Trophoblast cell (in vitro differentiated cells and primary cell): ENCODE data around the gene BTG4.

ENCODE experiments used
- DNase-seq, 2 donors: peaks; one replicate each; pipeline ENCODE4 v3.0.0-alpha.2; 2016
- H2AFZ ChIP-seq: 2 replicates; pipeline ENCODE4 v1.6.1; 2013; ENCODE audit warnings: low read length, moderate library complexity, mild to moderate bottlenecking; ENCODE audit not compliant: insufficient read depth, poor library complexity
- H2AK5ac ChIP-seq: 2 replicates; pipeline ENCODE4 v1.6.1; 2013; ENCODE audit warnings: mild to moderate bottlenecking, low read length
- H2BK120ac ChIP-seq: 2 replicates; pipeline ENCODE4 v1.6.1; 2013; ENCODE audit warnings: low read length, mild to moderate bottlenecking, moderate library complexity; ENCODE audit not compliant: insufficient read depth, poor library complexity
- H2BK12ac ChIP-seq: 2 replicates; pipeline ENCODE4 v1.6.1; 2013; ENCODE audit warnings: mild to moderate bottlenecking, low read length, moderate library complexity
- H2BK5ac ChIP-seq: 2 replicates; pipeline ENCODE4 v1.6.1; 2013; ENCODE audit warnings: low read length, low read depth, moderate library complexity, mild to moderate bottlenecking; ENCODE audit not compliant: poor library complexity
- H3K14ac ChIP-seq: 2 replicates; pipeline ENCODE4 v1.6.1; 2013; ENCODE audit warnings: mild to moderate bottlenecking, low read length
- H3K18ac ChIP-seq: 2 replicates; pipeline ENCODE4 v1.6.1; 2013; ENCODE audit warnings: mild to moderate bottlenecking, low read length
- H3K23ac ChIP-seq: 2 replicates; pipeline ENCODE4 v1.6.1; 2013; ENCODE audit warnings: low read length
- H3K27ac ChIP-seq: 2 replicates; pipeline ENCODE4 v1.5.1; 2013; ENCODE audit warnings: low read depth, mild to moderate bottlenecking, inconsistent platforms, low read length, moderate library complexity
- H3K27me3 ChIP-seq: 2 replicates; pipeline ENCODE4 v1.6.1; 2013; ENCODE audit warnings: inconsistent platforms, mild to moderate bottlenecking, low read length, moderate library complexity; ENCODE audit not compliant: insufficient read depth
- H3K36me3 ChIP-seq, 2 experiments: 1 replicate in 1 of 2; 2 replicates in 1 of 2; pipeline ENCODE4 v1.6.1; 2013; ENCODE audit warnings: low read length in 2 of 2, mild to moderate bottlenecking in 2 of 2, moderate library complexity in 1 of 2; ENCODE audit not compliant: insufficient read depth in 2 of 2, control insufficient read depth in 1 of 2
- H3K4ac ChIP-seq: 2 replicates; pipeline ENCODE4 v1.6.1; 2013; ENCODE audit warnings: low read depth, mild to moderate bottlenecking, low read length, moderate library complexity
- H3K4me1 ChIP-seq, 2 experiments: 1 replicate in 1 of 2; 2 replicates in 1 of 2; pipeline ENCODE4 v1.6.1; 2013; ENCODE audit warnings: low read length in 2 of 2, mild to moderate bottlenecking in 2 of 2, moderate library complexity in 1 of 2; ENCODE audit not compliant: insufficient read depth in 2 of 2, control insufficient read depth in 1 of 2
- H3K4me2 ChIP-seq: 2 replicates; pipeline ENCODE4 v1.6.1; 2013; ENCODE audit warnings: inconsistent platforms, mild to moderate bottlenecking, low read length, moderate library complexity
- H3K4me3 ChIP-seq: 2 replicates; pipeline ENCODE4 v1.5.1; 2013; ENCODE audit warnings: mild to moderate bottlenecking, low read depth, low read length, inconsistent platforms
- H3K79me1 ChIP-seq: one replicate; pipeline ENCODE4 v1.6.1; 2013; ENCODE audit warnings: low read length
- H3K79me2 ChIP-seq: 2 replicates; pipeline ENCODE4 v1.6.1; 2013; ENCODE audit warnings: low read length, mild to moderate bottlenecking; ENCODE audit not compliant: control insufficient read depth, insufficient read depth, poor library complexity
- H3K9ac ChIP-seq: 2 replicates; pipeline ENCODE4 v1.6.1; 2013; ENCODE audit warnings: mild to moderate bottlenecking, low read length
- H3K9me3 ChIP-seq: 2 replicates; pipeline ENCODE4 v1.6.1; 2013; ENCODE audit warnings: low read depth, mild to moderate bottlenecking, control low read depth, inconsistent platforms, low read length; ENCODE audit not compliant: insufficient read depth
- H4K12ac ChIP-seq: 2 replicates; pipeline ENCODE4 v1.6.1; 2013; ENCODE audit warnings: low read depth, mild to moderate bottlenecking, low read length, moderate library complexity
- H4K8ac ChIP-seq: 2 replicates; pipeline ENCODE4 v1.6.1; 2013; ENCODE audit warnings: low read depth, mild to moderate bottlenecking, low read length, moderate library complexity
- H4K91ac ChIP-seq: one replicate; pipeline ENCODE4 v1.6.1; 2013; ENCODE audit warnings: low read depth, mild to moderate bottlenecking, low read length, moderate library complexity
- WGBS: extraction: QIAGEN DNeasy Blood & Tissue Kit; methylation state at CpG from one replicate; pipeline ENCODE4 v1.1.7; 2013; ENCODE audit warnings: missing lambda C conversion rate; ENCODE audit not compliant: insufficient read length, insufficient coverage; ENCODE audit errors: extremely low coverage; 5-methylcytosine and 5-hydroxymethylcytosine counted together

BTG4 gene

DNA sequence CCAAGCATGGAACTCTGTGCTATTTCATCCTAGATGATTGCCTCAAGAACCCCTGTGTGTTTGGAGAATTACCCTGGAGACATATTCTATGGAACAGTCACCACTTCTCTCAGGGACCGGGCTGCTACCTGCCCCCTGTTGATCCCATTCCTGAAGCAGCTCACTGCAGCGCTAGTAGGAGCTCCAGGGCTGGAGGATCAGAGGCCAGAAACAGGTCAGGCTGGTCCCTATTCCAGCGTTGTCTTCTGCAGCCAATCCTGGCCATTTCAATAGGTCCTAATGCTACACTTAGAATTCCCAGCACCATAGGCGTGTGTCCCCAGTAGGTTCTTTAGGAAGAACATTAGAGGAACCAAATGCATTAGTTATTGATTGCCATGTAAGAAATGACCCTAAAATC is 48.9 kb downstream of the BTG4 start:
- Histone ChIP-seq H3K9ac (no peak overlapping the region), H4K12ac (no peak overlapping the region), H2AFZ (no peak overlapping the region), H3K14ac (no peak overlapping the region), H3K4me1 (no peaks in the 10 kb centered on the region), H3K27ac (no peak overlapping the region), H3K27me3 (no peaks in the 10 kb centered on the region), H2BK5ac (no peak overlapping the region), H4K91ac (no peak overlapping the region), H2AK5ac (no peak overlapping the region), H2BK120ac (no peak overlapping the region), H3K4ac (no peak overlapping the region), H4K8ac (no peak overlapping the region), H3K18ac (no peak overlapping the region), H3K4me3 (no peak overlapping the region), H3K36me3 (no peaks in the 10 kb centered on the region), H2BK12ac (no peak overlapping the region), H3K79me2 (no peaks in the 10 kb centered on the region), H3K23ac (no peak overlapping the region), H3K4me2 (no peak overlapping the region), H3K79me1 (no peaks in the 10 kb centered on the region), H3K9me3 (no peaks in the 10 kb centered on the region)
- DNase-seq: peak; percentile 22 to 52
- no CpG with 5 or more reads among the region's 4 CpGs for WGBS

DNA sequence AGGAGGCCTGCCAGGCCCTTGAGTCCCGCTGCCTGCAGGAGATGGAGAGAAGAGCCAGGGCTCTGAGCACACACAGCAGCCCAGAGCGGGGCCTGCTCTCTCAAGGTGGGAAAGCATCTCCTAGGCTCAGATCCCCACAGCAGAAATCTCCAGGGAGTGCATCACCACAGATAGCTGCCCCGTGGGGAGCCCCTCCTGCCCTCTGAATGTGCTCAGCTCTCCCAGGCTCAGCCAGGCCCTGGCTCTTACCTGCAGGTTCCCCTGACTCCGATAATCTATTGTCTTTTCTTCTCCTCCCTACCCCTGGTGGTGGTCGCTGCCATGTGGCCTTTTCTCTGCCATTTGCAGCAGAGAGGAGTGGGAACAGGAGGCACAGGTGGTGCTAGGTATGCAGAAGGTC is 49.9 kb downstream of the BTG4 start:
- Histone ChIP-seq H2BK5ac (no peak overlapping the region), H2BK120ac (no peak overlapping the region), H3K23ac (no peak overlapping the region), H3K9me3 (no peaks in the 10 kb centered on the region), H2AK5ac (no peak overlapping the region), H3K4ac (no peak overlapping the region), H3K79me2 (no peaks in the 10 kb centered on the region), H3K9ac (no peak overlapping the region), H3K27ac (no peak overlapping the region), H3K4me1 (no peaks in the 10 kb centered on the region), H2AFZ (no peak overlapping the region), H3K4me2 (no peak overlapping the region), H4K91ac (no peak overlapping the region), H3K36me3 (no peaks in the 10 kb centered on the region), H3K79me1 (no peaks in the 10 kb centered on the region), H3K14ac (no peak overlapping the region), H2BK12ac (no peak overlapping the region), H3K4me3 (no peak overlapping the region), H4K8ac (no peak overlapping the region), H3K27me3 (no peaks in the 10 kb centered on the region), H4K12ac (no peak overlapping the region), H3K18ac (no peak overlapping the region)
- WGBS: no CpG with 5 or more reads among the region's 5 CpGs
- no peak for DNase-seq

DNA sequence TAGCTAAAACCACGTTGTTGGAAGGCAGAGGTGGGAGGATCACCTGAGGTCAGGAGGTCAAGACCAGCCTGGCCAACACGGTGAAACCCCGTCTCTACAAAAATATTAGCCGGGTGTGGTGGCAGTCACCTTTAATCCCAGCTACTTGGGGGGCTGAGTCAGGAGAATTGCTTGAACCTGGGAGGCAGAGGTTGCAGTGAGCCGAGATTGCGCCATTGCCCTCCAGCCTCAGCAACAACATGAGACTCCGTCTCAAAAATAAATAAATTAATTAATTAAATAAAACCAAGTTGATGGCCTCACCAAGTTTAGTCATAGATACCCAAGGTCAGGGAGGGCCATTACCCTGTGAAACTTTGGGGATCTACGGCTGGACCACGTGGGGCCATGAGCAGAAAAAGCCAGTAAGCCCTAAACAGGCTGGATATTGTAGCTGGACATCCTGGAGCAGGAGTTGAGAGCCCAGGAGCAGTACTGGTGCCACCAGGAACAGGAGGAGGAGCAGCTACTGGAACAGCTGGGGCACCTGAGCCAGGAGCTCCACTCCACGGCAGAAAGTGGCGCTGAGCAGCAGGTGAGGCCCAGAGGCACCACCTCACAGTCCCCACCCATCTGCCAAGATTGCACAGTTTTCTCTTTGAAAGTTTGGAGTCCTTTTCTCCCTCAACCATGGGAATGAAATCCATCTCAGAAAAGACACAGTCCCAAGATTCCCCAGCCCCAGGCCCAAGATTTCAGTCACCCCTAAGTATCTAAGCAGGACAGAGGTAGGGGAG is 50.5 kb downstream of the BTG4 start:
- H3K4me1 ChIP-seq: no peaks in the 10 kb centered on the region
- no peaks in the 10 kb centered on the region for H3K27me3 ChIP-seq
- H3K9me3 ChIP-seq: no peaks in the 10 kb centered on the region
- H2AFZ ChIP-seq: no peak overlapping the region
- H3K79me2 ChIP-seq: no peaks in the 10 kb centered on the region
- no peak overlapping the region for H3K4me2 ChIP-seq
- H3K14ac ChIP-seq: no peak overlapping the region
- H3K18ac ChIP-seq: no peak overlapping the region
- no peak for DNase-seq
- no peak overlapping the region for H2BK12ac ChIP-seq
- no peak overlapping the region for H4K12ac ChIP-seq
- no peak overlapping the region for H3K9ac ChIP-seq
- H2AK5ac ChIP-seq: no peak overlapping the region
- H2BK120ac ChIP-seq: no peak overlapping the region
- H3K4me3 ChIP-seq: no peak overlapping the region
- H3K79me1 ChIP-seq: no peaks in the 10 kb centered on the region
- H3K4ac ChIP-seq: no peak overlapping the region
- no peak overlapping the region for H2BK5ac ChIP-seq
- no peak overlapping the region for H3K23ac ChIP-seq
- no CpG with 5 or more reads among the region's 11 CpGs for WGBS
- no peak overlapping the region for H3K27ac ChIP-seq
- H4K91ac ChIP-seq: no peak overlapping the region
- no peaks in the 10 kb centered on the region for H3K36me3 ChIP-seq
- H4K8ac ChIP-seq: no peak overlapping the region

DNA sequence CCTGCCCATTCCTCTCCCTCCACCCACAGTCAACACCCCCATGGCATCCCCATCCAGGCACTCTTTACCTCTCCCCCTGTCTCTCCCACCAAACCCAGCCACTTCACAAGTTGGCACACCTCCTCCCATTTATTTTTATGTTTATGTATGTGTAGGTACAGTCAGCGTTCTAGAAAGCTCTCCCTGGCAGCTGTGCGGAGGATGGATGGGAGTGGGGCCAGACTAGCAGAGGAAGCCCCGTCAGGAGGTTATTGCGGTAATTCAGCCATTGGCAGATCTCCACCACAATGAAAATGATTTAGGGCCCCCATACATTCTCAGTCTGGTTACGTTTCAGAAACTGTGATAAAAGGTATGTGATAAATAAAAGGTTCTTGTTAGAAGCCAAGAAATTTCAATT is 51.3 kb downstream of the BTG4 start:
- Histone ChIP-seq H3K36me3 (no peaks in the 10 kb centered on the region), H2BK5ac (no peak overlapping the region), H3K27ac (no peak overlapping the region), H3K27me3 (no peaks in the 10 kb centered on the region), H3K9ac (no peak overlapping the region), H3K14ac (no peak overlapping the region), H3K9me3 (peaks cover 2% of the 10 kb centered on the region), H2BK12ac (no peak overlapping the region), H4K91ac (no peak overlapping the region), H4K8ac (no peak overlapping the region), H2BK120ac (no peak overlapping the region), H3K18ac (no peak overlapping the region), H3K79me2 (no peaks in the 10 kb centered on the region), H2AK5ac (no peak overlapping the region), H3K4me3 (no peak overlapping the region), H3K79me1 (no peaks in the 10 kb centered on the region), H4K12ac (no peak overlapping the region), H3K4me1 (no peaks in the 10 kb centered on the region), H3K4me2 (no peak overlapping the region), H2AFZ (no peak overlapping the region), H3K4ac (no peak overlapping the region), H3K23ac (no peak overlapping the region)
- no peak for DNase-seq
- no CpG with 5 or more reads among the region's 5 CpGs for WGBS
